ENCODE measurements around the gene STYX. TPM values are rescaled to one million over a fixed set of nuclear protein-coding genes. Genes with fewer than 3 reads are reported as not detected.

The STYX gene
- total and polyA plus RNA-seq, 2 of the 8 experiments (the other 6 are each of a cell fraction or from before 2014, with no cell fraction given), result 8.3 to 29.0 TPM

- TF ChIP-seq EGR1 (IDR thresholded peaks at IDR 0.05; ENCODE audit: borderline replicate concordance, low read depth, low read length), result no peak
- TF ChIP-seq TCF12 (IDR thresholded peaks at IDR 0.05; ENCODE audit: low read depth, low read length), result no peak
- TF ChIP-seq ATF3 (IDR thresholded peaks at IDR 0.05; ENCODE audit: insufficient read depth, low read depth, low read length), result no peak
These were observed 63.1 kb downstream of the STYX start (continued) for GRCh38 chr14:52793061-52793460.

Data from H1 (cell line).